ENCODE data around the gene YBX3.

DNA sequence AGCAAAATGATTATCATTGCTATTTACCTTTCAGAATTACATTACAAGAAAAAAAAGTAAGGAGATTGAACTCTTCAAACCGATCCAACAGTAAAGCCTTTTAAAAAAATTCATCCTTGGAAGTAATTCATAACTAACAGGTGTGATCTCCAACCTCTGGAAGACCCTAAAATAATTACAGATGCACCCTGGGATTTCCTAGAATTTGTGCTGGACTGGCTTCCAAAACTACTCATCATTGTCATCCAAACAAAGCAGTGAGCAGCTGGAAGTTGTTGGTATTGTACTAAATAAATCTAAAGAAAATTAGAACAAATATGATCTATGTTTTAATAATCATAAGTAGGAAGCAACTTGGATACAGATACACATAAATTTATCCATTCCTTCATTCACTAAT is 1.9 kb upstream of the YBX3 start:
- TF ChIP-seq, protein P1, sequence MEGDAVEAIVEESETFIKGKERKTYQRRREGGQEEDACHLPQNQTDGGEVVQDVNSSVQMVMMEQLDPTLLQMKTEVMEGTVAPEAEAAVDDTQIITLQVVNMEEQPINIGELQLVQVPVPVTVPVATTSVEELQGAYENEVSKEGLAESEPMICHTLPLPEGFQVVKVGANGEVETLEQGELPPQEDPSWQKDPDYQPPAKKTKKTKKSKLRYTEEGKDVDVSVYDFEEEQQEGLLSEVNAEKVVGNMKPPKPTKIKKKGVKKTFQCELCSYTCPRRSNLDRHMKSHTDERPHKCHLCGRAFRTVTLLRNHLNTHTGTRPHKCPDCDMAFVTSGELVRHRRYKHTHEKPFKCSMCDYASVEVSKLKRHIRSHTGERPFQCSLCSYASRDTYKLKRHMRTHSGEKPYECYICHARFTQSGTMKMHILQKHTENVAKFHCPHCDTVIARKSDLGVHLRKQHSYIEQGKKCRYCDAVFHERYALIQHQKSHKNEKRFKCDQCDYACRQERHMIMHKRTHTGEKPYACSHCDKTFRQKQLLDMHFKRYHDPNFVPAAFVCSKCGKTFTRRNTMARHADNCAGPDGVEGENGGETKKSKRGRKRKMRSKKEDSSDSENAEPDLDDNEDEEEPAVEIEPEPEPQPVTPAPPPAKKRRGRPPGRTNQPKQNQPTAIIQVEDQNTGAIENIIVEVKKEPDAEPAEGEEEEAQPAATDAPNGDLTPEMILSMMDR (IDR thresholded peaks at IDR 0.05; ENCODE audit: poor library complexity, severe bottlenecking): no peak
- TF ChIP-seq EZH2 (IDR thresholded peaks at IDR 0.05; ENCODE audit: borderline replicate concordance, insufficient read depth, low read length, poor library complexity, severe bottlenecking) (no peak), RAD21 (conservative IDR thresholded peaks at IDR 0.05) (no peak)

All from neural cell (in vitro differentiated cells).